Measurements from ENCODE around the gene FAM20A. TPM values are rescaled to one million over a fixed set of nuclear protein-coding genes. Genes with fewer than 3 reads are reported as not detected.

FAM20A gene
- total and polyA plus RNA-seq, 9 of the 15 experiments (the other 6 are each of a cell fraction or from before 2014, with no cell fraction given) = 0.07 TPM; not detected in 8

- H2AFZ ChIP-seq (ENCODE audit: low read depth, low read length) = no peak overlapping the region
- TF ChIP-seq KLF10 (CRISPR knock-in tag; IDR thresholded peaks at IDR 0.05) = no peak
- no peaks in the 10 kb centered on the region for H4K20me1 ChIP-seq (replicated peaks; ENCODE audit: control insufficient read depth, insufficient read depth, low read length)
- no peak overlapping the region for H3K4me3 ChIP-seq
- ATAC-seq (no peak), FAIRE-seq (no peak), DNase-seq (ENCODE audit: extremely low read depth in 1 of 4, low spot score in 3 of 4) (no peak)
- H3K4me1 ChIP-seq (replicated peaks in 1 of 2; ENCODE audit: control insufficient read depth in 2 of 2, insufficient read depth in 2 of 2, low read length in 2 of 2) = no peaks in the 10 kb centered on the region
- no peak overlapping the region for H3K9ac ChIP-seq (ENCODE audit: insufficient read depth in 1 of 2, low read depth in 2 of 2, low read length in 2 of 2)
- ChIA-PET POLR2A (interaction anchor here (1.0 kb wide), 1 partner anchor 10 kb away, joined by 5 read pairs; no protein-coding TSS in a partner anchor), CTCF (ENCODE audit: low intra/inter-chr PET ratio) (no interaction called here)
- intact Hi-C loops (cut with micrococcal nuclease) (no loop called here), in situ Hi-C loops (cut with MboI) (no loop called here)
- no peaks in the 10 kb centered on the region for H3K9me3 ChIP-seq (replicated peaks; ENCODE audit: control insufficient read depth, insufficient read depth, low read depth, low read length)
- H3K36me3 ChIP-seq (ENCODE audit: control insufficient read depth, insufficient read depth, low read length) = no peaks in the 10 kb centered on the region
- WGBS (ENCODE audit: insufficient coverage, low coverage, missing lambda C conversion rate) = 0% methylated on average over 1 of the region's 1 CpG
- no peak overlapping the region for H3K4me2 ChIP-seq (ENCODE audit: insufficient read depth, low read length)
- no peak overlapping the region for H3K27ac ChIP-seq (ENCODE audit: extremely low read depth, low read depth, low read length)
- H3K9me1 ChIP-seq (ENCODE audit: control insufficient read depth, insufficient read depth, low read length) = no peaks in the 10 kb centered on the region
- no TSS peak for BruUV-seq (replicated peaks)
- peaks cover 2 to 14% of the 10 kb centered on the region in 2 experiments; a peak in 2 of 5 replicates for H3K27me3 ChIP-seq (ENCODE audit: control insufficient read depth in 2 of 2, insufficient read depth in 2 of 2, low read length in 2 of 2)
- H3K79me2 ChIP-seq (ENCODE audit: control insufficient read depth, insufficient read depth, low read length) = no peaks in the 10 kb centered on the region
These were observed 23.2 kb upstream of the FAM20A start for GRCh38 chr17:68624381-68624780.

GRCh38 chr17:68623811-68624210, 22.6 kb upstream of the FAM20A start:
- in situ Hi-C loops (cut with MboI) = no loop called here
- intact Hi-C loops (cut with micrococcal nuclease) = no loop called here
- Histone ChIP-seq H3K27ac (ENCODE audit: extremely low read depth, low read depth, low read length) (no peak overlapping the region), H3K4me2 (ENCODE audit: insufficient read depth, low read length) (no peak overlapping the region), H2AFZ (ENCODE audit: low read depth, low read length) (no peak overlapping the region), H3K9me1 (ENCODE audit: control insufficient read depth, insufficient read depth, low read length) (no peaks in the 10 kb centered on the region), H3K9me3 (replicated peaks; ENCODE audit: control insufficient read depth, insufficient read depth, low read depth, low read length) (no peaks in the 10 kb centered on the region), H3K36me3 (ENCODE audit: control insufficient read depth, insufficient read depth, low read length) (no peaks in the 10 kb centered on the region), H3K79me2 (ENCODE audit: control insufficient read depth, insufficient read depth, low read length) (no peaks in the 10 kb centered on the region), H4K20me1 (replicated peaks; ENCODE audit: control insufficient read depth, insufficient read depth, low read length) (no peaks in the 10 kb centered on the region), H3K4me1 (replicated peaks in 1 of 2; ENCODE audit: control insufficient read depth in 2 of 2, insufficient read depth in 2 of 2, low read length in 2 of 2) (no peaks in the 10 kb centered on the region), H3K27me3 (ENCODE audit: control insufficient read depth in 2 of 2, insufficient read depth in 2 of 2, low read length in 2 of 2) (peaks cover 0 to 12% of the 10 kb centered on the region in 2 experiments; a peak in 1 of 5 replicates), H3K4me3 (no peak overlapping the region), H3K9ac (ENCODE audit: insufficient read depth in 1 of 2, low read depth in 2 of 2, low read length in 2 of 2) (no peak overlapping the region)
- 0% methylated on average over 7 of the region's 7 CpGs for WGBS (ENCODE audit: insufficient coverage, low coverage, missing lambda C conversion rate)
- POLR2A ChIA-PET = no interaction called here
- BruUV-seq (replicated peaks) = no TSS peak
- CTCF ChIA-PET (ENCODE audit: low intra/inter-chr PET ratio) = no interaction called here
- no peak for FAIRE-seq
- DNase-seq (ENCODE audit: extremely low read depth in 1 of 4, low spot score in 3 of 4) = no peak
- no peak for ATAC-seq
- TF ChIP-seq BRCA1 (IDR thresholded peaks at IDR 0.05) = no peak
- TF ChIP-seq BRCA1 (CRISPR knock-in tag; IDR thresholded peaks at IDR 0.05) = no peak
- TF ChIP-seq CEBPB (tag; IDR thresholded peaks at IDR 0.05) = no peak
- TF ChIP-seq POLR2A (conservative IDR thresholded peaks at IDR 0.05) = no peak
- TF ChIP-seq SMARCA4 (IDR thresholded peaks at IDR 0.05) = no peak
- no peak for TF ChIP-seq CTCFL (IDR thresholded peaks at IDR 0.05; ENCODE audit: borderline replicate concordance, insufficient read depth, low read depth, low read length, poor library complexity, severe bottlenecking)
- no peak for TF ChIP-seq E2F4 (CRISPR knock-in tag; IDR thresholded peaks at IDR 0.05; ENCODE audit: low read depth)
- no peak for TF ChIP-seq ZC3H8 (IDR thresholded peaks at IDR 0.05)

Data from K562 (cell line).